Gastrocnemius medialis (tissue), 4 donors: ENCODE measurements around the gene TIGD3. TPM values are rescaled to one million over a fixed set of nuclear protein-coding genes. Genes with fewer than 3 reads are reported as not detected.

Source experiments
- ATAC-seq, 2 donors: fragments of 150-250 bp; one replicate each; pipeline ENCODE4 v1.9.1; 2016
- DNase-seq, 2 donors: peaks; one replicate each; pipeline ENCODE4 v3.0.0-alpha.2; 2019
- H3K27ac ChIP-seq, 4 donors: fragments of 200-600 bp; sonication (generic); 1 replicate in 1 of 4; 2 replicates in 3 of 4; pipeline ENCODE4 v1.5.1; 2016 to 2018; ENCODE audit warnings: mild to moderate bottlenecking in 2 of 4, moderate library complexity in 1 of 4
- H3K27me3 ChIP-seq, 3 donors: fragments of 200-600 bp; sonication (generic) in 2 of 3; 1 replicate in 1 of 3; 2 replicates in 2 of 3; pipeline versions ENCODE4 v1.5.1 to v1.6.0; 2016 to 2019; ENCODE audit warnings: mild to moderate bottlenecking in 1 of 3, moderate library complexity in 1 of 3
- H3K36me3 ChIP-seq, 2 donors: fragments of 200-600 bp; sonication (generic) in 1 of 2; one replicate each; pipeline ENCODE4 v1.5.1; 2017 to 2018
- H3K4me1 ChIP-seq, 2 donors: fragments of 200-600 bp; sonication (generic) in 1 of 2; one replicate each; pipeline ENCODE4 v1.5.1; 2016 to 2017; ENCODE audit warnings: mild to moderate bottlenecking in 2 of 2
- H3K4me3 ChIP-seq, 4 donors: fragments of 200-600 bp; sonication (generic) in 3 of 4; 1 replicate in 1 of 4; 2 replicates in 3 of 4; pipeline ENCODE4 v1.5.1; 2016 to 2019; ENCODE audit warnings: mild to moderate bottlenecking in 2 of 4
- H3K9me3 ChIP-seq, 3 donors: fragments of 200-600 bp; sonication (generic) in 2 of 3; 1 replicate in 1 of 3; 2 replicates in 2 of 3; pipeline ENCODE4 v1.5.1; 2016 to 2019
- CTCF ChIP-seq, 5 experiments: fragments of 450-650 bp in 3 of 5; fragments of 200-600 bp in 2 of 5; sonication (generic) in 2 of 5; IDR thresholded peaks in 4 of 5; conservative IDR thresholded peaks in 1 of 5; 1 replicate in 4 of 5; 2 replicates in 1 of 5; pipeline ENCODE4 v1.5.1; 2016 to 2019; ENCODE audit warnings: antibody characterized with exemption in 5 of 5, mild to moderate bottlenecking in 3 of 5, moderate library complexity in 3 of 5
- POLR2A ChIP-seq, 2 donors: fragments of 450-650 bp; IDR thresholded peaks; one replicate each; pipeline ENCODE4 v1.6.1; 2017; ENCODE audit warnings: antibody characterized with exemption in 2 of 2, mild to moderate bottlenecking in 2 of 2, moderate library complexity in 2 of 2
- in situ Hi-C, 4 donors: fragments of 200-750 bp; cut with MboI; loops; one replicate each; pipeline versions ENCODE4 v1.15.0 to v1.8.0; 2017; ENCODE audit warnings: low sequenced_read_pairs in 4 of 4
- intact Hi-C: fragments of 100-400 bp; cut with DNase I; formaldehyde crosslinking; loops from one replicate; pipeline ENCODE4 v1.15.1; 2023; ENCODE audit warnings: low total_unique reads
- total RNA-seq, 4 donors: library from RNA; depleted of rRNA; stranded (reverse); fragments of >200 nt; gene quantifications; one replicate each; pipeline versions ENCODE4 v1.1.0 to v1.2.3, GENCODE V29; 2016

The TIGD3 gene
- total RNA-seq, 4 donors from 2014 or later = 0.16 to 0.71 (median 0.48) TPM

- intact Hi-C loops (loop anchor here (1.0 kb wide), 2 partner anchors 49 to 144 kb away; no protein-coding TSS in a partner anchor), in situ Hi-C loops (loop anchor here in 3 of 4 donors (5.0 to 10.0 kb wide), 2 partner anchors 48 to 146 kb away; no protein-coding TSS in a partner anchor)
- ATAC-seq = peak; percentile 67
- peak in 1 of 2 donors; percentile 57 for DNase-seq
- TF ChIP-seq CTCF (IDR thresholded peaks at IDR 0.05 in 4 of 5, conservative IDR thresholded peaks at IDR 0.05 in 1 of 5) (peak; percentile 86 to 91 (median 87)), POLR2A (IDR thresholded peaks at IDR 0.05) (no peak)
- Histone ChIP-seq H3K36me3 (no peaks in the 10 kb centered on the region), H3K4me1 (peaks cover 21 to 22% of the 10 kb centered on the region in 2 donors), H3K4me3 (no peak overlapping the region), H3K9me3 (no peaks in the 10 kb centered on the region), H3K27ac (peak overlapping the region; percentile 61 to 78 (median 70)), H3K27me3 (no peaks in the 10 kb centered on the region)
These were observed 11.8 kb downstream of the TIGD3 start for GRCh38 chr11:65366340-65366773.

GRCh38 chr11:65370659-65371049 lies 16.1 kb downstream of the TIGD3 start:
- no peaks in the 10 kb centered on the region for H3K27me3 ChIP-seq
- ATAC-seq (no peak), DNase-seq (no peak)
- intact Hi-C loops = no loop called here
- no peaks in the 10 kb centered on the region for H3K36me3 ChIP-seq
- peak overlapping the region; percentile 88 to 94 (median 91) for H3K27ac ChIP-seq
- H3K4me1 ChIP-seq = peaks cover 57 to 60% of the 10 kb centered on the region in 2 donors
- in situ Hi-C loops = loop anchor here in 1 of 4 donors (5.0 kb wide), 1 partner anchor 142 kb away; no protein-coding TSS in a partner anchor
- TF ChIP-seq CTCF (IDR thresholded peaks at IDR 0.05 in 4 of 5, conservative IDR thresholded peaks at IDR 0.05 in 1 of 5) (no peak), POLR2A (IDR thresholded peaks at IDR 0.05) (no peak)
- no peak overlapping the region for H3K4me3 ChIP-seq
- no peaks in the 10 kb centered on the region for H3K9me3 ChIP-seq

- in situ Hi-C loops (loop anchor here in 1 of 4 donors (5.0 kb wide), 1 partner anchor 138 kb away; no protein-coding TSS in a partner anchor), intact Hi-C loops (no loop called here)
These were observed 19.5 kb downstream of the TIGD3 start for GRCh38 chr11:65373839-65374580.

GRCh38 chr11:65375012-65375411 lies 20.5 kb downstream of the TIGD3 start:
- TF ChIP-seq CTCF (IDR thresholded peaks at IDR 0.05 in 4 of 5, conservative IDR thresholded peaks at IDR 0.05 in 1 of 5) (no peak), POLR2A (IDR thresholded peaks at IDR 0.05) (peak in 1 of 2 donors; percentile 28)
- Histone ChIP-seq H3K27ac (peak overlapping the region; percentile 88 to 94 (median 91)), H3K4me3 (peak overlapping the region in 2 of 4 donors; percentile 20 to 35), H3K4me1 (peaks cover 48 to 51% of the 10 kb centered on the region in 2 donors), H3K9me3 (no peaks in the 10 kb centered on the region), H3K36me3 (no peaks in the 10 kb centered on the region), H3K27me3 (no peaks in the 10 kb centered on the region)
- in situ Hi-C loops (no loop called here), intact Hi-C loops (no loop called here)
- DNase-seq (peak; percentile 86 to 94), ATAC-seq (peak; percentile 63 to 64)

More at GRCh38 chr11:65373839-65374580, 19.5 kb downstream of the TIGD3 start:
- no peak overlapping the region for H3K4me3 ChIP-seq
- peak overlapping the region; percentile 88 to 94 (median 91) for H3K27ac ChIP-seq
- ATAC-seq (peak; percentile 22 to 23), DNase-seq (peak in 1 of 2 donors; percentile 67)
- no peaks in the 10 kb centered on the region for H3K36me3 ChIP-seq
- TF ChIP-seq CTCF (IDR thresholded peaks at IDR 0.05 in 4 of 5, conservative IDR thresholded peaks at IDR 0.05 in 1 of 5) = no peak
- no peak for TF ChIP-seq POLR2A (IDR thresholded peaks at IDR 0.05)
- peaks cover 48 to 51% of the 10 kb centered on the region in 2 donors for H3K4me1 ChIP-seq
- H3K27me3 ChIP-seq = no peaks in the 10 kb centered on the region
- no peaks in the 10 kb centered on the region for H3K9me3 ChIP-seq
